Measurements from ENCODE around the gene HEXIM1.

DNA sequence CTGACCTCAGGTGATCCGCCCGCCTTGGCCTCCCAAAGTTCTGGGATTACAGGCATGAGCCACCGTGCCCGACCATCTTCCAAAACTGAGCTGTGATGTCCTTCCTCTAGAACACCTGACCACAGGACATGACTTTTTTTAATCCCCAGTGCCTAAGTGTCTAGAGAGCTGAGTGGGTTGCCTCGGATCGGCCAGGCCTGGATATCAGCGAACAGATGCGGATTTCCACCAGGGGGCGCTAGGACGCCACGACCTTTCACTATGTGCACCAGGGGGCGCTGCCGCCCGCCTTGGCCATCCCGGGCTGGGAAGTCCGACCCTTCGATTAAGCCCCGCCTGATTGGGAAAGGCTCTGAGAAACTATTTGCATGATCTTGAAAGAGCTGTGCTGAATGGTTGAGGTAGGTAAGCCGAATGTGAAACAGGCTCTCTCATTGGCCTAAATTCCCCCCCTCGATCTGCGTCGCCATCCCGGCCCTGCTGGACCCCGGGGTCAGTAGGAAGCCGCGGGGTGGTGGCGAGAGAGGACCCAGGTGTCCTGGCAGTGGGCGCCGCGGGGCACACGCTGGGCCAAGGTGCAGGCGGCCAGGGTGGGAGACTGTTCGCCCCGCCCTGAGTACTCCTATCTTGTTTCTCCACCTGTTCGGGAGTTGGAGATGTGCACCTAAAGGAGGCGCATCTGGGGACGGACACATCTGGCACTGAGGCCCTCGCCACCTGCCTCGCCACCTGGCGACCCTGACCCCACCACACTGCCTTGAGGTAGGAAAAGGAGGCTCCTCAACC, 12.9 kb upstream of the HEXIM1 start, which contains the start of gene ACBD4:
- TF ChIP-seq POLR2A (IDR thresholded peaks at IDR 0.05): peak; percentile 80
- TF ChIP-seq, protein P1, sequence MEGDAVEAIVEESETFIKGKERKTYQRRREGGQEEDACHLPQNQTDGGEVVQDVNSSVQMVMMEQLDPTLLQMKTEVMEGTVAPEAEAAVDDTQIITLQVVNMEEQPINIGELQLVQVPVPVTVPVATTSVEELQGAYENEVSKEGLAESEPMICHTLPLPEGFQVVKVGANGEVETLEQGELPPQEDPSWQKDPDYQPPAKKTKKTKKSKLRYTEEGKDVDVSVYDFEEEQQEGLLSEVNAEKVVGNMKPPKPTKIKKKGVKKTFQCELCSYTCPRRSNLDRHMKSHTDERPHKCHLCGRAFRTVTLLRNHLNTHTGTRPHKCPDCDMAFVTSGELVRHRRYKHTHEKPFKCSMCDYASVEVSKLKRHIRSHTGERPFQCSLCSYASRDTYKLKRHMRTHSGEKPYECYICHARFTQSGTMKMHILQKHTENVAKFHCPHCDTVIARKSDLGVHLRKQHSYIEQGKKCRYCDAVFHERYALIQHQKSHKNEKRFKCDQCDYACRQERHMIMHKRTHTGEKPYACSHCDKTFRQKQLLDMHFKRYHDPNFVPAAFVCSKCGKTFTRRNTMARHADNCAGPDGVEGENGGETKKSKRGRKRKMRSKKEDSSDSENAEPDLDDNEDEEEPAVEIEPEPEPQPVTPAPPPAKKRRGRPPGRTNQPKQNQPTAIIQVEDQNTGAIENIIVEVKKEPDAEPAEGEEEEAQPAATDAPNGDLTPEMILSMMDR (IDR thresholded peaks at IDR 0.05): peak; percentile 100
- peak; percentile 73 to 87 (median 79) for TF ChIP-seq POLR2AphosphoS5 (IDR thresholded peaks at IDR 0.05)

Measured in transverse colon (tissue), 4 donors.